ENCODE data around the gene ZFYVE9.

ZFYVE9 gene

GRCh38 chr1:52127181-52128180 lies 14.4 kb upstream of the ZFYVE9 start:
- TF ChIP-seq GATA2 (IDR thresholded peaks at IDR 0.05; ENCODE audit: low read depth, low read length) = no peak
- no peak for TF ChIP-seq GATA3 (IDR thresholded peaks at IDR 0.05; ENCODE audit: low read depth, low read length)

GRCh38 chr1:52139817-52140540 lies 1.9 kb upstream of the ZFYVE9 start:
- no peak for TF ChIP-seq GATA2 (IDR thresholded peaks at IDR 0.05; ENCODE audit: low read depth, low read length)
- TF ChIP-seq GATA3 (IDR thresholded peaks at IDR 0.05; ENCODE audit: low read depth, low read length) = no peak

GRCh38 chr1:52140633-52141512 lies 1.0 kb upstream of the ZFYVE9 start:
- TF ChIP-seq GATA3 (IDR thresholded peaks at IDR 0.05; ENCODE audit: low read depth, low read length) (no peak), GATA2 (IDR thresholded peaks at IDR 0.05; ENCODE audit: low read depth, low read length) (no peak)

GRCh38 chr1:52142220-52143183 lies 613 bp downstream of the ZFYVE9 start:
- TF ChIP-seq GATA3 (IDR thresholded peaks at IDR 0.05; ENCODE audit: low read depth, low read length) = no peak
- TF ChIP-seq GATA2 (IDR thresholded peaks at IDR 0.05; ENCODE audit: low read depth, low read length) = no peak

- TF ChIP-seq GATA3 (IDR thresholded peaks at IDR 0.05; ENCODE audit: low read depth, low read length) (no peak), GATA2 (IDR thresholded peaks at IDR 0.05; ENCODE audit: low read depth, low read length) (no peak)
Observed at GRCh38 chr1:52145137-52145536, 3.2 kb downstream of the ZFYVE9 start.

GRCh38 chr1:52150946-52151345 lies 9.1 kb downstream of the ZFYVE9 start:
- TF ChIP-seq GATA2 (IDR thresholded peaks at IDR 0.05; ENCODE audit: low read depth, low read length) (no peak), GATA3 (IDR thresholded peaks at IDR 0.05; ENCODE audit: low read depth, low read length) (no peak)

GRCh38 chr1:52152572-52152971 lies 10.7 kb downstream of the ZFYVE9 start:
- no peak for TF ChIP-seq GATA3 (IDR thresholded peaks at IDR 0.05; ENCODE audit: low read depth, low read length)

GRCh38 chr1:52153010-52153409 lies 11.1 kb downstream of the ZFYVE9 start:
- TF ChIP-seq GATA2 (IDR thresholded peaks at IDR 0.05; ENCODE audit: low read depth, low read length) (no peak), GATA3 (IDR thresholded peaks at IDR 0.05; ENCODE audit: low read depth, low read length) (no peak)

- no peak for TF ChIP-seq GATA3 (IDR thresholded peaks at IDR 0.05; ENCODE audit: low read depth, low read length)
Observed at GRCh38 chr1:52153898-52154297, 12.0 kb downstream of the ZFYVE9 start.

- TF ChIP-seq GATA3 (IDR thresholded peaks at IDR 0.05; ENCODE audit: low read depth, low read length) = no peak
- no peak for TF ChIP-seq GATA2 (IDR thresholded peaks at IDR 0.05; ENCODE audit: low read depth, low read length)
Observed at GRCh38 chr1:52156460-52156859, 14.6 kb downstream of the ZFYVE9 start.

- TF ChIP-seq GATA3 (IDR thresholded peaks at IDR 0.05; ENCODE audit: low read depth, low read length) (no peak), GATA2 (IDR thresholded peaks at IDR 0.05; ENCODE audit: low read depth, low read length) (no peak)
Observed at GRCh38 chr1:52157582-52157981, 15.7 kb downstream of the ZFYVE9 start.

- TF ChIP-seq GATA2 (IDR thresholded peaks at IDR 0.05; ENCODE audit: low read depth, low read length) (no peak), GATA3 (IDR thresholded peaks at IDR 0.05; ENCODE audit: low read depth, low read length) (no peak)
Observed at GRCh38 chr1:52158218-52158617, 16.3 kb downstream of the ZFYVE9 start.

Data from SH-SY5Y (cell line).